PFSK-1 (cell line): ENCODE results near the gene SLC16A11.

ENCODE experiments used
- FOXP2 ChIP-seq: optimal IDR thresholded peaks from 2 replicates; pipeline ENCODE3; 2011; ENCODE audit warnings: borderline replicate concordance, control low read depth, inconsistent platforms; ENCODE audit not compliant: insufficient read depth; ENCODE audit errors: extremely low read length, extremely low read depth
- POLR2AphosphoS5 ChIP-seq: IDR thresholded peaks from 2 replicates; pipeline ENCODE4 v1.6.1; 2012; ENCODE audit warnings: low read depth, mild to moderate bottlenecking, control low read depth, low read length, moderate library complexity
- SIN3A ChIP-seq: IDR thresholded peaks from 2 replicates; pipeline ENCODE4 v1.6.1; 2012; ENCODE audit warnings: mild to moderate bottlenecking, low read length, moderate library complexity, borderline replicate concordance; ENCODE audit not compliant: insufficient read depth
- TAF1 ChIP-seq: IDR thresholded peaks from 2 replicates; pipeline ENCODE4 v1.6.1; 2012; ENCODE audit warnings: low read length, control low read depth, borderline replicate concordance; ENCODE audit not compliant: insufficient read depth
- TF ChIP-seq, protein P1 (sequence below), 2 experiments: IDR thresholded peaks; 2 replicates each; pipeline versions ENCODE4 v1.6.1 to v1.8.0; 2011 to 2012; ENCODE audit warnings: low read depth in 2 of 2, low read length in 2 of 2, control low read depth in 1 of 2, inconsistent platforms in 1 of 2, mild to moderate bottlenecking in 1 of 2, moderate library complexity in 1 of 2; ENCODE audit not compliant: insufficient read depth in 1 of 2

SLC16A11 gene

DNA sequence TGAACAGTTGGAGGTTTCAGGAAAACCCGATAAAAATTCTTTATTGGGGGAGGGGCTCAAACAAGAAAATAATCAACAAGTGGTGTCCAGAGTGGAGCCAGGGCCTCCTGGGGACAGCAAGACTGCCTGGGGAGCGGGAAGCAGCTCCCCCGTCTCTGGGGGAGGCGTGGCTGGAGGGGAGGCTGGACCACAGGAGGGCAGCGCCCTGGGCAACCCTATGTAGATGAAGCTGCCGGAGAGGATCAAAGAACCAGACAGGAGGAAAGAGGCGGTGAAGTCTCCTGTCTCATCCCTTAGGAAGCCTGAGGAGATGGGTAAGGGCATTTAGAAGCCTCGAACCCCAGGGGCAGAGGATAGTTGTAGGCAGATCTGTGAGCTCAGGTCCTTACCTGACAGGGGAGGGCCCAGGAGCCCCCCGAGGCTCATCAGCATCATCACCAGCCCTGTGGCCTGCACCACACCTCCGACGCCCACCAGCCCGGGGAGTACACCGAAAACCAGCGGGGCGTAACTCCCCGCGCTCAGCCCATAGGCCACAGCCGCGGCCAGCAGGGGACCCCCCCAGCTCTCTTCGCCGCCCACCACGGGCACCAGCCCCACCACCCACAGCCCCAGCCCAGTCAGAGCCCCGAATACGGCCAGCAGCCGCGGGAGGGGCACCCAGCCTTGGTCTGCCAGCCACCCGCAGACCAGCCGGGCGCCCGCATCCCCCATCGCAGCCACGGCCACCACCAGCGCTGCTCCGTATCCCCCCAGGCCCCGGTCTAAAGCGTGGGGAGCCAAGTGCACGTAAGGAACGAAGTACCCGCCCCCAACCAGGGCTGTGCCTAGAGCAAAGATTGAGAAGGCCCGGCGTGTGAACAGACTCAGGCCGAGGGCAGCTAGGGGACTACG is 2.0 kb downstream of the SLC16A11 start:
- TF ChIP-seq, protein P1, sequence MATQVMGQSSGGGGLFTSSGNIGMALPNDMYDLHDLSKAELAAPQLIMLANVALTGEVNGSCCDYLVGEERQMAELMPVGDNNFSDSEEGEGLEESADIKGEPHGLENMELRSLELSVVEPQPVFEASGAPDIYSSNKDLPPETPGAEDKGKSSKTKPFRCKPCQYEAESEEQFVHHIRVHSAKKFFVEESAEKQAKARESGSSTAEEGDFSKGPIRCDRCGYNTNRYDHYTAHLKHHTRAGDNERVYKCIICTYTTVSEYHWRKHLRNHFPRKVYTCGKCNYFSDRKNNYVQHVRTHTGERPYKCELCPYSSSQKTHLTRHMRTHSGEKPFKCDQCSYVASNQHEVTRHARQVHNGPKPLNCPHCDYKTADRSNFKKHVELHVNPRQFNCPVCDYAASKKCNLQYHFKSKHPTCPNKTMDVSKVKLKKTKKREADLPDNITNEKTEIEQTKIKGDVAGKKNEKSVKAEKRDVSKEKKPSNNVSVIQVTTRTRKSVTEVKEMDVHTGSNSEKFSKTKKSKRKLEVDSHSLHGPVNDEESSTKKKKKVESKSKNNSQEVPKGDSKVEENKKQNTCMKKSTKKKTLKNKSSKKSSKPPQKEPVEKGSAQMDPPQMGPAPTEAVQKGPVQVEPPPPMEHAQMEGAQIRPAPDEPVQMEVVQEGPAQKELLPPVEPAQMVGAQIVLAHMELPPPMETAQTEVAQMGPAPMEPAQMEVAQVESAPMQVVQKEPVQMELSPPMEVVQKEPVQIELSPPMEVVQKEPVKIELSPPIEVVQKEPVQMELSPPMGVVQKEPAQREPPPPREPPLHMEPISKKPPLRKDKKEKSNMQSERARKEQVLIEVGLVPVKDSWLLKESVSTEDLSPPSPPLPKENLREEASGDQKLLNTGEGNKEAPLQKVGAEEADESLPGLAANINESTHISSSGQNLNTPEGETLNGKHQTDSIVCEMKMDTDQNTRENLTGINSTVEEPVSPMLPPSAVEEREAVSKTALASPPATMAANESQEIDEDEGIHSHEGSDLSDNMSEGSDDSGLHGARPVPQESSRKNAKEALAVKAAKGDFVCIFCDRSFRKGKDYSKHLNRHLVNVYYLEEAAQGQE (IDR thresholded peaks at IDR 0.05; ENCODE audit: insufficient read depth in 1 of 2, low read depth in 2 of 2, low read length in 2 of 2), result no peak
- TF ChIP-seq FOXP2, result no peak
- no peak for TF ChIP-seq TAF1

GRCh38 chr17:7039832-7040231 is 4.1 kb downstream of the SLC16A11 start:
- TF ChIP-seq POLR2AphosphoS5, result no peak
- TF ChIP-seq, protein P1 (IDR thresholded peaks at IDR 0.05; ENCODE audit: insufficient read depth in 1 of 2, low read depth in 2 of 2, low read length in 2 of 2), result no peak
- TF ChIP-seq TAF1, result no peak
- no peak for TF ChIP-seq SIN3A
- no peak for TF ChIP-seq FOXP2

DNA sequence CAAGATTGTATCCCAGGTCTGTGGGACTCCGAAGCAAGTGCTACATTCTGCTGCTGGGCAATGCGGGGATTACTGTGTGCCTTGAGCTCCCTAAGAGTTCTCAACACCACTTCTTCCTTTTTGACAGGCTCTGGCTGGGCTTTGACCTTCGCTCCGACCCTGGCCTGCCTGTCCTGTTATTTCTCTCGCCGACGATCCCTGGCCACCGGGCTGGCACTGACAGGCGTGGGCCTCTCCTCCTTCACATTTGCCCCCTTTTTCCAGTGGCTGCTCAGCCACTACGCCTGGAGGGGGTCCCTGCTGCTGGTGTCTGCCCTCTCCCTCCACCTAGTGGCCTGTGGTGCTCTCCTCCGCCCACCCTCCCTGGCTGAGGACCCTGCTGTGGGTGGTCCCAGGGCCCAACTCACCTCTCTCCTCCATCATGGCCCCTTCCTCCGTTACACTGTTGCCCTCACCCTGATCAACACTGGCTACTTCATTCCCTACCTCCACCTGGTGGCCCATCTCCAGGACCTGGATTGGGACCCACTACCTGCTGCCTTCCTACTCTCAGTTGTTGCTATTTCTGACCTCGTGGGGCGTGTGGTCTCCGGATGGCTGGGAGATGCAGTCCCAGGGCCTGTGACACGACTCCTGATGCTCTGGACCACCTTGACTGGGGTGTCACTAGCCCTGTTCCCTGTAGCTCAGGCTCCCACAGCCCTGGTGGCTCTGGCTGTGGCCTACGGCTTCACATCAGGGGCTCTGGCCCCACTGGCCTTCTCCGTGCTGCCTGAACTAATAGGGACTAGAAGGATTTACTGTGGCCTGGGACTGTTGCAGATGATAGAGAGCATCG is 5.6 kb downstream of the SLC16A11 start:
- TF ChIP-seq SIN3A (no peak), FOXP2 (no peak), TAF1 (no peak), POLR2AphosphoS5 (no peak)
- TF ChIP-seq, protein P1 (IDR thresholded peaks at IDR 0.05; ENCODE audit: insufficient read depth in 1 of 2, low read depth in 2 of 2, low read length in 2 of 2), result no peak

DNA sequence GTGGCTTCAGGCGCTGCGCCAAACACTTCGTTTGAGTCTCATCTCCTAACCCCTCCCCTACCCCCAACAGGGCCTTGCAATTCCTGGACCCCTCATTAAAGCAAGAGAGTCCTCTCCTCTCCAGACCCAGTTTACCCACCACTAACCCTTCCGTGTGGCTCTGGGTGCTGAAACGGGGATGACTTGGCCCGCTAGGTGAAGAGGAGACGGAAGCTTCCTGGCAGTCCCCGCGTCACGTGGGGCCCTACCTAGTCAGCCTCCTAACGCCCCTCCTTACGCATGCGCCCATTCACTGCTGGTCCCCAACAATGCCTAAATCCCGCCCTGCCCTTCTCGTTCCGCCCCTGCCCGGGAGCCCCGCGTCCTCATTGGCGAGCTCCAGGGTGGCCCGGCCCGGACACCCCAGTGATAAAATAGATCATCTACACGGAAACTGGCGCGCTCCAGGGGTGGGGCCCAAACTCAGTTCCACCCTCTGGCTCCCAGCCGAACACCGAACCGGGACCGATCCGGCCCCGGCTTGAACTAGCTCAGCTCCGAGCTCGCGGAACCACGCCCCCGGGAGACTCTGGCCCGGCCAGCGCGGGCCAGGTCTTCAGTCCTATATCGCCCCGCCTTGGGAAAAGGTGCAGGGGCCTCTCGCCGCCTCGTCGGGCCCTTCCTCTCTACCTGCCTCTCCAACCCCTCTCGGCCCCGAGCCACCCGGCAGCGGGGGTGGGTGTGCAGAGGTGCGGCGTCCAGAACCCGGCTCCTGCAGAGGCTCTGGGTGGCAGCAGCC is 8.1 kb downstream of the SLC16A11 start, which contains the start of gene SLC16A13:
SLC16A13 (plus strand) TSS at position 425 of the 778 bp plus-strand sequence. CDS start 368 bp downstream, outside the sequence.
- peak; percentile 45; the same call in 1 of the 2 replicates for TF ChIP-seq TAF1
- TF ChIP-seq FOXP2, result peak; percentile 34
- TF ChIP-seq, protein P1 (IDR thresholded peaks at IDR 0.05; ENCODE audit: insufficient read depth in 1 of 2, low read depth in 2 of 2, low read length in 2 of 2), result no peak; a peak in 1 of 4 replicates
- TF ChIP-seq SIN3A, result peak; percentile 57; the same call in 1 of the 2 replicates
- TF ChIP-seq POLR2AphosphoS5, result peak; percentile 86
